GM23248 (cell line): ENCODE measurements around the gene PSD4. TPM values are rescaled to one million over a fixed set of nuclear protein-coding genes. Genes with fewer than 3 reads are reported as not detected.

Experiments used
- DNase-seq: peaks from one replicate; pipeline ENCODE4 v3.0.0-alpha.2; 2015
- H2AFZ ChIP-seq: fragments of 200-600 bp; sonication (generic); 2 replicates; pipeline ENCODE4 v1.6.1; 2016; ENCODE audit warnings: antibody characterized with exemption
- H3F3A ChIP-seq: fragments of 200-600 bp; sonication (generic); 2 replicates; pipeline ENCODE4 v1.6.1; 2016; ENCODE audit warnings: mild to moderate bottlenecking, antibody characterized with exemption, mixed run types; ENCODE audit not compliant: insufficient read depth
- H3K27ac ChIP-seq: fragments of 200-600 bp; sonication (generic); 2 replicates; pipeline ENCODE4 v1.5.1; 2016; ENCODE audit warnings: mild to moderate bottlenecking
- H3K27me3 ChIP-seq: fragments of 200-600 bp; sonication (generic); replicated peaks from 2 replicates; pipeline ENCODE4 v1.6.1; 2016; ENCODE audit warnings: mild to moderate bottlenecking; ENCODE audit not compliant: insufficient read depth
- H3K36me3 ChIP-seq: fragments of 200-600 bp; sonication (generic); 2 replicates; pipeline ENCODE4 v1.6.1; 2016; ENCODE audit warnings: low read depth, mild to moderate bottlenecking
- H3K4me1 ChIP-seq: fragments of 200-600 bp; sonication (generic); 2 replicates; pipeline ENCODE4 v1.6.1; 2016; ENCODE audit warnings: mild to moderate bottlenecking; ENCODE audit not compliant: insufficient read depth
- H3K4me2 ChIP-seq: fragments of 200-600 bp; sonication (generic); one replicate; pipeline ENCODE4 v1.6.1; 2016; ENCODE audit warnings: mild to moderate bottlenecking; ENCODE audit not compliant: unreplicated experiment
- H3K4me3 ChIP-seq: fragments of 200-600 bp; sonication (generic); 2 replicates; pipeline ENCODE4 v1.5.1; 2016; ENCODE audit warnings: mild to moderate bottlenecking
- H3K79me2 ChIP-seq: fragments of 200-600 bp; sonication (generic); 2 replicates; pipeline ENCODE4 v1.6.1; 2016; ENCODE audit warnings: mild to moderate bottlenecking; ENCODE audit not compliant: insufficient read depth
- H3K9ac ChIP-seq: fragments of 200-600 bp; sonication (generic); 2 replicates; pipeline ENCODE4 v1.6.1; 2016; ENCODE audit warnings: mild to moderate bottlenecking
- H3K9me2 ChIP-seq: fragments of 200-600 bp; sonication (generic); 2 replicates; pipeline ENCODE4 v1.6.1; 2016; ENCODE audit warnings: mixed run types, mild to moderate bottlenecking, moderate library complexity; ENCODE audit not compliant: insufficient read depth
- H3K9me3 ChIP-seq: fragments of 200-600 bp; sonication (generic); one replicate; pipeline ENCODE4 v1.6.1; 2017; ENCODE audit warnings: low read depth
- H4K20me1 ChIP-seq: fragments of 200-600 bp; sonication (generic); 2 replicates; pipeline ENCODE4 v1.6.0; 2016; ENCODE audit not compliant: insufficient read depth
- EZH2 ChIP-seq: fragments of 200-600 bp; sonication (generic); IDR thresholded peaks from 2 replicates; pipeline ENCODE4 v1.6.1; 2018; ENCODE audit warnings: antibody characterized with exemption, mild to moderate bottlenecking; ENCODE audit not compliant: insufficient read depth, poor library complexity, severe bottlenecking
- EZH2phosphoT487 ChIP-seq: fragments of 200-600 bp; sonication (generic); IDR thresholded peaks from 2 replicates; pipeline ENCODE4 v1.6.1; 2018; ENCODE audit warnings: antibody characterized with exemption, moderate library complexity, mild to moderate bottlenecking, low read depth; ENCODE audit not compliant: insufficient read depth
- WGBS, 2 experiments: methylation state at CpG; one replicate each; pipeline ENCODE4 v1.1.6; 2015 to 2017; ENCODE audit warnings: low lambda C conversion rate in 2 of 2, low coverage in 1 of 2; ENCODE audit errors: missing lambda C conversion rate in 2 of 2; 5-methylcytosine and 5-hydroxymethylcytosine counted together
- in situ Hi-C: fragments of 300-500 bp; cut with MboI; formaldehyde crosslinking; loops from 2 replicates; pipeline ENCODE4 v1.15.0; 2020
- polyA plus RNA-seq: library from polyadenylated mRNA; unstranded; fragments of >200 nt; fragmentation: Nextera tagmentation; extraction: Ambion mirVana; gene quantifications from 2 replicates; pipeline ENCODE4 v1.2.1, GENCODE V29; 2016
- total RNA-seq: library from RNA; depleted of rRNA; stranded (reverse); fragments of >200 nt; shearing (Covaris generic); gene quantifications from 2 replicates; pipeline ENCODE4 v1.2.3, GENCODE V29; 2014

Gene PSD4
- total and polyA plus RNA-seq, 2 experiments from 2014 or later = 1.1 to 6.1 TPM

DNA sequence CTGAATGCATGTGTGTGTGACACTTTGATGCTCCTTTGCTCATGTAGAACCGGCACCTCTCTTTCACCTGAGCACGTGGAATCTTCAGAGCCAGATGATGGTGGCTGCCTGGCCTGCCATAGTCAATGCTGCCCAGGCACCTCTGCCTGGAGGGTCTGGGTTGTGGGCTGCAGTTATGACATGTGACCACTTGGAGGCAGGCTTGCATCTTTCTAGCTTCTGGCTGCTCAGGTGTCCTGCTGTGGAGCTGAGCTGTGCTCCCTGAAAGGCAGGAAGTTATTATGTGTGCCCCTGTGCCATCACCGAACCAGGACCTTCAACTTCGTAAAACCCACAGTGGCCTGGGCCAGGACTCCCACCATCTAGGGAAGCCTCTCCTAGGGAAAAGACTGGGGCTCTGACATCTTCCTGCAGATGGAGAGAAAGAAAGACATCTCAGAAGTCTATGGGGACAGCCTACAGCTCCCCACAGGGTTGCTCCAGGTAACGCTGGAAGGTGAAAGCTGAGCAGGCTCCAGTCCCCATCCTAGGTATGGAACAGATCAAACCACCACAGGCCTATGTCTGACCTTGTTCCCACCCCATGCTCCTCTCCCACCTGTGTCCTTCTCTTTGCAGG, 30.2 kb downstream of the PSD4 start:
- peaks cover 11% of the 10 kb centered on the region for H3K4me1 ChIP-seq
- H3K9me2 ChIP-seq = no peaks in the 10 kb centered on the region
- TF ChIP-seq EZH2 = no peak
- TF ChIP-seq EZH2phosphoT487 = no peak
- in situ Hi-C loops = loop anchor here (10.0 kb wide), 1 partner anchor 171 kb away; no protein-coding TSS in a partner anchor
- no peaks in the 10 kb centered on the region for H3K36me3 ChIP-seq
- 35 to 41% methylated on average over 5 of the region's 5 CpGs for WGBS, 2 experiments
- H3K4me3 ChIP-seq = no peak overlapping the region
- H3K79me2 ChIP-seq = no peaks in the 10 kb centered on the region
- no peaks in the 10 kb centered on the region for H3K27me3 ChIP-seq
- no peak overlapping the region for H3K4me2 ChIP-seq
- H3K9ac ChIP-seq = no peak overlapping the region
- H3F3A ChIP-seq = peaks cover 13% of the 10 kb centered on the region
- no peak overlapping the region for H2AFZ ChIP-seq
- DNase-seq = peak; percentile 75
- no peaks in the 10 kb centered on the region for H3K9me3 ChIP-seq
- H4K20me1 ChIP-seq = no peaks in the 10 kb centered on the region
- no peak overlapping the region for H3K27ac ChIP-seq

DNA sequence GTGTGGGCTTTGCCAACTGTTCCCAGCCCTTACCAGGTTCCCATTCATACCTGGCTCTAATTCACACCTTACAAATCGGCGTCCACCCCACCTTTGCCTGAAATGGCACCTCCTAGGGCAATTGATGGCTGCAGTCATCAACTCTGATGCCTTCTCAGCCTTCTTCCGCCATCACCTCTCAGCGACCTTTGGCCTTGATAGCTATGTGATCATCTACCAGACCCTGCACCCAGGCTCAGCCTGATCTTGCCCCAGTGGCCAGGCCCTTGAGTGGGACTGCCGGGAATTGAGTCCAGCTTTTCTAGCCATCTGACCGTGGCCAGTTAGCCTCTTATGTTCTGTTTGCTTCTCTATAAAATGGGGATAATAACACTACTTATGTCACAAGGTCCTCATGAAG, 32.5 kb downstream of the PSD4 start:
- TF ChIP-seq EZH2 (no peak), EZH2phosphoT487 (no peak)
- peaks cover 13% of the 10 kb centered on the region for H3F3A ChIP-seq
- no peaks in the 10 kb centered on the region for H3K36me3 ChIP-seq
- H2AFZ ChIP-seq = no peak overlapping the region
- H4K20me1 ChIP-seq = no peaks in the 10 kb centered on the region
- H3K79me2 ChIP-seq = no peaks in the 10 kb centered on the region
- H3K27ac ChIP-seq = no peak overlapping the region
- no peaks in the 10 kb centered on the region for H3K9me3 ChIP-seq
- in situ Hi-C loops = loop anchor here (10.0 kb wide), 1 partner anchor 169 kb away; no protein-coding TSS in a partner anchor
- DNase-seq = no peak
- no peak overlapping the region for H3K4me3 ChIP-seq
- H3K9ac ChIP-seq = no peak overlapping the region
- peaks cover 18% of the 10 kb centered on the region for H3K4me1 ChIP-seq
- H3K4me2 ChIP-seq = no peak overlapping the region
- H3K9me2 ChIP-seq = no peaks in the 10 kb centered on the region
- H3K27me3 ChIP-seq = no peaks in the 10 kb centered on the region
- 92 to 96% methylated on average over 6 of the region's 6 CpGs for WGBS, 2 experiments

- H3K27me3 ChIP-seq = no peaks in the 10 kb centered on the region
- H3K4me2 ChIP-seq = no peak overlapping the region
- H3K79me2 ChIP-seq = no peaks in the 10 kb centered on the region
- H3K9ac ChIP-seq = no peak overlapping the region
- H3K4me1 ChIP-seq = peaks cover 26% of the 10 kb centered on the region
- in situ Hi-C loops = loop anchor here (10.0 kb wide), 1 partner anchor 168 kb away; no protein-coding TSS in a partner anchor
- H3K27ac ChIP-seq = no peak overlapping the region
- WGBS, 2 experiments = 98 to 100% methylated on average over 2 of the region's 2 CpGs
- DNase-seq = no peak
- H4K20me1 ChIP-seq = no peaks in the 10 kb centered on the region
- H3K36me3 ChIP-seq = no peaks in the 10 kb centered on the region
- H3K4me3 ChIP-seq = no peak overlapping the region
- no peak for TF ChIP-seq EZH2phosphoT487
- H3K9me3 ChIP-seq = no peaks in the 10 kb centered on the region
- peaks cover 13% of the 10 kb centered on the region for H3F3A ChIP-seq
- H2AFZ ChIP-seq = no peak overlapping the region
- no peaks in the 10 kb centered on the region for H3K9me2 ChIP-seq
Observed at GRCh38 chr2:113207021-113207420, 33.2 kb downstream of the PSD4 start.

DNA sequence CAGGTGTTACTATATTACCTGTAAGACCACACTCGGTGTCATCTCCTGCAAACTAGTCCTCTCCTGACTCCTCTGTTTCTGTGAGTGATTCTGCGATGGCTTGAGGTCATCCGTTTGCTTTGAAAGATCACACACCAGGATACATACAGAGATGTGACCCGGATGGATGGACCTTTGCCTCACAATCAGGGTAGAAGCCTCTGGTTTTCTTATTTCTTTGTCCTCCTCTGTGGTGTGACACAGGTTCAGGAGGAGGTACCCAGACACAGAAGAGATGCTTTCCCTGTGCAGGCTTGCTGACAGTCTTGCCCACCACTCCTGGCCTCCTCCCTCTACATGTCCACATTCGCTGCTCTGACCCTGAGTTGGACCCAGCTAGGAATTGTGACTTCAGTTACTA, 34.6 kb downstream of the PSD4 start:
- TF ChIP-seq EZH2phosphoT487 (no peak), EZH2 (no peak)
- H3F3A ChIP-seq = peaks cover 5% of the 10 kb centered on the region
- no peak overlapping the region for H3K4me3 ChIP-seq
- H3K27ac ChIP-seq = no peak overlapping the region
- no peaks in the 10 kb centered on the region for H3K79me2 ChIP-seq
- H3K9me2 ChIP-seq = no peaks in the 10 kb centered on the region
- WGBS, 2 experiments = 87 to 88% methylated on average over 5 of the region's 5 CpGs
- H2AFZ ChIP-seq = no peak overlapping the region
- in situ Hi-C loops = loop anchor here (10.0 kb wide), 1 partner anchor 166 kb away; no protein-coding TSS in a partner anchor
- DNase-seq = no peak
- H3K4me1 ChIP-seq = peaks cover 22% of the 10 kb centered on the region
- H3K4me2 ChIP-seq = no peak overlapping the region
- no peaks in the 10 kb centered on the region for H4K20me1 ChIP-seq
- H3K9me3 ChIP-seq = no peaks in the 10 kb centered on the region
- no peaks in the 10 kb centered on the region for H3K27me3 ChIP-seq
- H3K9ac ChIP-seq = no peak overlapping the region
- no peaks in the 10 kb centered on the region for H3K36me3 ChIP-seq
